GM21381 (cell line): ENCODE results near the gene PLCD4.

Source experiments
- ATAC-seq: cut with Tn5 transposase; IDR thresholded peaks from one replicate; pipeline ENCODE4 v1.9.1; 2021; ENCODE audit warnings: mild to moderate bottlenecking, moderate library complexity; ENCODE audit not compliant: unreplicated experiment

PLCD4 gene

GRCh38 chr2:218618102-218618860 lies 10.6 kb downstream of the PLCD4 start:
- ATAC-seq: no peak

DNA sequence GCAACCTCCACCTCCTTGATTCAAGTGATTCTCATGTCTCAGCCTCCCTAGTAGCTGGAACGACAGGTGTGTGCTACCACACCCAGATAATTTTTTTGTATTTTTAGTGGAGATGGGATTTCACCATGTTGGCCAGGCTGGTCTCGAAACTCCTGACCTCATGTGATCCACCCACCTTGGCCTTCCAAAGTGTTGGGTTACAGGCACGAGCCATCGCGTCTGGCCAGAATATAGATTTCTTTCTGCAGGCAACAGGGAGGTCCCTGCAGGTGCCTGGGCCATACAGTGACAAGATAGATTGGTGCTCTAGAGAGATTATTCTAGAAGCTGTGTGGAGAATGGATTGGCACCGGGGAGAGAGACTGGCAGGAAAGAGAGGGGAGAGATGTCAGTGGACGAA lies 13.3 kb downstream of the PLCD4 start:
- no peak for ATAC-seq

GRCh38 chr2:218622606-218623365 lies 15.1 kb downstream of the PLCD4 start:
- ATAC-seq: no peak

GRCh38 chr2:218623366-218623705 lies 15.6 kb downstream of the PLCD4 start:
- no peak for ATAC-seq

DNA sequence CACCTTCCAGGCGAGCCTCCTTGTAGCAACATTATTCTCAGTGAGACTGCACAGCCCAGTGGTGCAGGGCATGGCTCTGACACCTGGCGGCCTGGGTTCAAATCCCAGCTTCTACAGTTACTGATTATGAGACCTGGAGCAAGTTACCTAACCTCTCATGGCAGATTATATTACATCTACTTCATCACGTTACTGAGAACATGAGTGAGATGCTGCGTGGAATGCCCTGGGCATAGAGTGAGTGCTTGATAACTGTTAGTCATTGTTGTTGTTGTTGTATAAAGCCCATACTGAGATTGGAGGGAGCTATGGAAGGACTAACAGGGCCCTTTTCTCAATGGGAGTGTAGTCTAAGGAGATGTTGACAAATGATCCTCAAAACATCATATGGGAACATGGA lies 18.7 kb downstream of the PLCD4 start:
- no peak for ATAC-seq

DNA sequence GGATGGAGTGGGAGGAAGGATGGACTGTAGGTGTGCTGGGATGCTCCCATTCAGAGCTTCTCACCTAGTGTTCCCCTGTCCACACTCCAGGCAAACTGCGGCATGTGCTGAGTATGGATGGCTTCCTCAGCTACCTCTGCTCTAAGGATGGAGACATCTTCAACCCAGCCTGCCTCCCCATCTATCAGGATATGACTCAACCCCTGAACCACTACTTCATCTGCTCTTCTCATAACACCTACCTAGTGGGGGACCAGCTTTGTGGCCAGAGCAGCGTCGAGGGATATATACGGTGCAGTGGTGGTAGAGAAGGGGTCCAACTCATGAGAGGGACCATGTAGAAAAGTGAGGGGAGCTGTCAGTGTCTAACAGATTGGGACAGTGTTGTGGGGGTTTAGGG lies 20.2 kb downstream of the PLCD4 start:
- ATAC-seq: no peak

DNA sequence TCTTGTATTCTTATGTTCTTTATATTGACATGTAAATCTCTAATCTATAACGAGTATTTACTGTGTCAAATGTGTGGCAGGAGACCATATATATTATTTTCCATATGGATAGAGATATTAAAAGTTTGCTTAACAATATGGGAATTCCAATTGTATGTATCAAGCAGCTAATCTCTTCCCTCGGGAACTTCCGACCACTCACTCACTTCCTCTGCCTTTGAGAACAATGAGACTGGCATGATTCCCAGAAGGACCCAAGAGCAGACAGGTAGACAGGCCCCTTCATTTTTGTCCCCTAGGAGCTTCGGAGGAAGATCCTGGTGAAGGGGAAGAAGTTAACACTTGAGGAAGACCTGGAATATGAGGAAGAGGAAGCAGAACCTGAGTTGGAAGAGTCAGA lies 24.1 kb downstream of the PLCD4 start:
- no peak for ATAC-seq

- ATAC-seq: no peak
Observed at GRCh38 chr2:218635719-218636118, 28.0 kb downstream of the PLCD4 start.

GRCh38 chr2:218638372-218638771 lies 30.7 kb downstream of the PLCD4 start:
- ATAC-seq: no peak

GRCh38 chr2:218642121-218642656 lies 34.5 kb downstream of the PLCD4 start:
- no peak for ATAC-seq

- no peak for ATAC-seq
Observed at GRCh38 chr2:218642786-218643185, 35.1 kb downstream of the PLCD4 start.

GRCh38 chr2:218643751-218644310 lies 36.1 kb downstream of the PLCD4 start:
- no peak for ATAC-seq

DNA sequence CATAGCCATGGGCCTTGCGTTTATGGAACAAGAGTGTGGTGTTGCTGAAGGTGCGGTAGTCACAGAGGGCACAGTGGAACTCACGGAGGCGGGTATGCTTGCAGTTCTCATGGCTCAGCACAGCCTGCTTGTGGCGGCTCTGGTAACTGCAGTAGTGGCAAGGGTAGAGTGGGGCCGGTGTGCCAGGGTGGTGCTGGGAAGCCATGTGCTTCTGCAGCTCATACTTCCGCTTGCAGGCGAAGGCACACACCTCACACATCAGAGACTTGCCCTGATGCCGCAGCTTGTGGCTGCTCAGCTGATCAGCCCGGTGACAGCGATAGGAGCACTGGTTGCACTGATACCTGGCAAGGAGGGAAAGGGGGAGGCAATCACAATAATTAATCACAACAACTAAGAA lies 37.0 kb downstream of the PLCD4 start:
- no peak for ATAC-seq

DNA sequence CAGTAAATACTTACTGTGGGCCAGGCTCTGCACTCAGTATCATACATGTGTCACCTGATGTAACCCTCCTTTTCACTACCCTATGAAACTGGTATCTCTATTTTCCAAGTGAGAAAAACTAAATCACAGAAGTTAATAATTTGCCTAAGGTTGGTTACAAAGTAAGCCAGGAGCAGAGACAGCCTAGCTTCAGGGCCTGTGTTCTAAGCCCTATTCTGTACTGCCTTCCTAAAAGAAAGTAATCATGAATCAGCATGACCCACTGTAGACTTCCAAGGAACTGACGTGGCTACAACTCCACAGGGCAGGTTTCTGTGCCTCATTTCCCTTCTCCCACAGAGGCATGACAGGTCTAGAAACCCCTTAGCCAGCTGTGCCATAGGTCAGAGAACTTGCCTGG lies 37.4 kb downstream of the PLCD4 start:
- no peak for ATAC-seq

DNA sequence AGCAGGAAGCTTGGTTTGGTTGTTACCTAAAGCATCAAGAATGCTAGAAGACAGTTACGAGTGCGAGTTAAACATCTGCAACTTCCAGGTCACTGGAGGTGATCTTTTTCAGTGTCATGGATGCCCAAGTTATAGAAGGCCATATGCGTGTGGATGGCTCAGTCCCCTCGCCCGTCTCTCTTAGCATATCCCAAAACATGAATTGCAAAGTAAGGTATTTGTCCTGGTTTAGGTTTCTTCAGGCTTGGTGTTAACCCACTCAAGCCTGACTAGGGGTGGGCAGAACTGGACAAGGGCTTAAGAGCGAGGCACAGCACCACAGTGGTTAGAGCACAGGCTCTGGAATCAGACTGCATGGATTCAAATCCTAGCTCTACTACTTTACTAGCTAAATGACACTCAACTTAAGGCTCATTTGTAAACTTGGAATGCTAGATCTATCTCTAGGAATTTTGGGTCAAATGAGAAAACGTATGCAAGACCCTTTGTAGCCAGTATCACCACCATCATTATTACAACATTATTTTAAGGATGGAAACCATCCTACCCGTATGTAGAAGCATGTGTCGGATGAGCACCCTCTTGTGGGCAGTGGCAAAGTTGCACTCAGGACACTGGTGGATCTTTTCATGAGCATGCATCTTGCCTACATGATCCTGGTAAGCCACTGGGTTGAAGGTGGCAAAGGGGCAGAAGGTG lies 40.5 kb downstream of the PLCD4 start:
- ATAC-seq: no peak

GRCh38 chr2:218648787-218649100 lies 41.0 kb downstream of the PLCD4 start:
- ATAC-seq: no peak

- ATAC-seq: no peak
Observed at GRCh38 chr2:218655751-218656150, 48.1 kb downstream of the PLCD4 start.

DNA sequence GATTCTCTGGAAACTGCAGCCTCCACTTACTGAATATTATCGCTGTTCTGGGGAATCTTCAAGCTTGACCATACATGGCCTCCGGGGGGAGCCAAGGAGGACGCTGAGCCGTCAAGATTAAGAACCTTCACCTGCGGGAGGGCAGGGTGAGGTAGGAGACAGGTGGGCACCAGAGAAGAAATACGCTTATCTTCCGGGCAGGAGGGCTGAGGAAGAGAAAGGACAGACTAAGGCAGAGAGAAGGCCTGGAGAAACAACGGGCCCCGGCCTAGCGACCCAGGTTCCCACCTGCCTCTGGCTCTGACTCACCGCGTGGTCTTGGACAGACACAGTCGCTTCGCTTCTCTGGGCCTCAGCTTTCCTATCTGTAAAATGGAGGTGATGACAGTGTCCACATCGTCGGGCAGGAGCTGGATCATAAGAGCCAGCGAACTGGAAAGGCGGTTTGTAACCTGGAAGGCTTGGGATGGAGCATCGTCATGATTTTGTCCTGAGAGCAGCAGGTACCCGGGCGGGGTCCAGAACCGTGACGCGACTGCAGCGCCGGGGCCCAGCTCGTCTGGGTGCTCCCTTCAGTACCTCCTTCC lies 51.1 kb downstream of the PLCD4 start:
- ATAC-seq: peak; percentile 36

GRCh38 chr2:218659258-218659987 lies 51.7 kb downstream of the PLCD4 start, which contains the start of the genes BCS1L and ZNF142:
BCS1L (plus strand) TSS chr2:218659683; CDS start chr2:218660988, 1,305 bp downstream.
ZNF142 (minus strand) TSS chr2:218659623; CDS start chr2:218656429, 3,194 bp downstream.
- peak; percentile 92 for ATAC-seq

DNA sequence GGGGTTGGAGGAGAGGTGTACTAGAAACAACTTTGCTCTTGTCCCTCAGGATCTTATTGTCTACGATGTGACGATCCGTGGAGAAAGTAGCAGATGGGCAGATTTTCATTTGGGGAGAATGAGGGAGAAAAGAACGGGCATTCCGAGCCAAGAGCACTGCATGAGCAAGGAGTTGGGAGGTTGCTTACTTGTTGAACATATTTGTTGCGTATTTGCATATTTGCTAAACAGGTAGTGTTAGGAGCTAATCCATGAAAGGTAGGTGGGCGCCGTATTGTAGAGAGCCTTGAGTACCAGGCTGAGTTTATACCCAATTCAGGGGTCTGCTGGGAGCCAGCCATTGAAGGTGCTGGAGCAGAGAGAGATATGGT lies 52.3 kb downstream of the PLCD4 start:
- no peak for ATAC-seq
